ENCODE data around the gene SMOC1.

The SMOC1 gene

GRCh38 chr14:70008284-70009262, 129.4 kb downstream of the SMOC1 start:
- no peak for DNase-seq (ENCODE audit: low spot score)

DNA sequence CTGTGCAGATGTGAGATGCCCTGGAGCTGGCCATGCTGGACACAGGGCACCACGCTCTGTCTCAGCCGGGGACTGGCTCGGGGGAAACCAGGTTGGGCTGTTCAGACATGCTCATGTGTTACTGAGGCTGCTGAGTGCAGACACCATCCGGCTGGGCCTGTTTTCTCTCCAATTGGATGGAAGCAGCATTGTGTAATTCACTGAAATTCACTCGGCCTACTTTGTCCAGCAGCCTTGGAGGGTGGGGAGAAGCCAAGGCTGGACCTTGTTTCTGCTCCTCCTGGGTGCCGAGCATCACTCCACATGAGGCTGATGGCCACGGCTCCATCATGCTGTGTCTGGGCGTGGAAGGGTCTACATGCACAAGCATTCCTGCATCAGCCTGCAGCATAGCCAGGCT, 130.7 kb downstream of the SMOC1 start:
- no peak for DNase-seq (ENCODE audit: low spot score)

DNA sequence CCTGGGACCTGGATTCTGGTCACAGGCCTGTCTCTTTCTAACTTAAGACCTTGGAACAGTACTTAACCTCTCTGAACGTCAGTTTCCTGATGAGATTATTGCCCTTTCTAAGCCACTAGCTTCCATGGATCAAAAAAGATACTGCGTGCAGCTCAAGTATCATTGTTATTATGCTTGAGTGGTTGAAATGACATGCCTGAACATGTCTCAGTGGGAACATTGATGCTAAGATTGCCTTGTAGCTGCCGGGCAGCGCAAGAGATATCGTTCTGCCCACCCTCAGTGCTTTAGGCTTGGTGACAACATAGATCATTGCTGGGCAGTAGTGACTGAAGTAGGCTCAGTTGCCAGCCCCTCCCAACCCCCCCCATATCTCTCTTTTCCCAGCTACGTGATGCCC, 131.9 kb downstream of the SMOC1 start:
- DNase-seq (ENCODE audit: low spot score) = no peak

GRCh38 chr14:70011708-70012107, 132.5 kb downstream of the SMOC1 start:
- no peak for DNase-seq (ENCODE audit: low spot score)

GRCh38 chr14:70013271-70013873, 134.2 kb downstream of the SMOC1 start:
- DNase-seq (ENCODE audit: low spot score) = peak; percentile 79

DNA sequence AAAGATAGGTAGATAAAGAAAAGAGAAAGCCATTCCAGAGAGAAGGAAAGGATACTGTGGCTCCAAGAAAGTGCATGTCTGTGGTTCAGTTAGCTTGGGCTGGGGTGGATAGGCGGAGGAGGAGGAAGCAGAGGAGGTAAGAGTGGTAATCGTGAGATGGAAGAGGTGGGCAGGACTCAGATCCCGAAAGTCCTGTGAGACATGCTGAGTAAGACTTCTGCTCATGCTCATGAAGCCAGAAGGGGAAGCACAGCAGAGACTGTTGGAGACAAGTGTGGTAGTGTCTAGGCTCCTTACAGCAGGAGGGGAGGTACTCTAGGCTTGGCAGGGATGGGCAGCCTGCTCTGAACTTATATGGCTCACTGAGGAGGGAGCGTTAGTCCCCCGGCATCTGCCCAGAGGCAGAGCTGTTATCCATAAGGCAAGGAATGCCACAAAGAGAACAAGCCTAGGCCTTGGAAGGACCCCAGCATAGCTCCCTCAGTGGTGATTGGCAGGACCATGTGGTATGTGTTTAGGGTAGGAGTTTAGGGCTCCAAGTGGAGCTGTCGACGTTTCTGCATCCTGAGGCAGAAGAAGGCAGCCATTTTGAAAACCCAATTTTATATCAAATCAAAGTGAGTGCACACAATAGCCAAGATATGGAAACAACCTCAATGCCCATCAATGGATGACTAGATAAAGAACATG, 135.3 kb downstream of the SMOC1 start:
- no peak for DNase-seq (ENCODE audit: low spot score)

- DNase-seq (ENCODE audit: low spot score) = no peak
Measured at GRCh38 chr14:70018230-70018629, 139.0 kb downstream of the SMOC1 start.

DNA sequence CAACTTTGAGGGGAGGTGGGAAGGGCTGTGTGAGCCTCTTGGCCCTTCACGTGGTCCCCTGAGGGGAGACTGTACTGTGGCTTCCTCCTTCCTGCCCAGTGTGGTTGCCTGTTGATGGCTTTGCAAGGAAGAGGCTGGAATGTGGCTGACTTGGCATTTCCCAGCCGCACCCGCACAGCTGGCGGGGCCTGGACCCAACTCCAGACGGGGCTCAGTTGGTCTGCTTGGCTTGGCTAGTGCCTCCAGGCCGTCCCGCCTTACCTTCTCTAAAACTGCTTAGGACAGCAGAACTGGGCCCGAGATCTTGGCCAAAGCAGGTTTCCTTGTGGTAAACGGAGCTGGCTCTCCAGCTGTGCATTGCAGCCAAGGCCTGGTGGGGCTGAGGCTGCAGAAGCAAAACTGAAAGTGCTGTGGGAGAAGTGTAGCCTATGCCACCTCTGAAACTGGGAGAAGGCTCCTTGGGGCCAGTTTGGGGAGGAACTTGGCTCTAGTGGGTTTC, 139.5 kb downstream of the SMOC1 start:
- DNase-seq (ENCODE audit: low spot score) = no peak

GRCh38 chr14:70019695-70020094, 140.5 kb downstream of the SMOC1 start:
- DNase-seq (ENCODE audit: low spot score) = no peak

- no peak for DNase-seq (ENCODE audit: low spot score)
Measured at GRCh38 chr14:70020352-70021170, 141.3 kb downstream of the SMOC1 start.

DNA sequence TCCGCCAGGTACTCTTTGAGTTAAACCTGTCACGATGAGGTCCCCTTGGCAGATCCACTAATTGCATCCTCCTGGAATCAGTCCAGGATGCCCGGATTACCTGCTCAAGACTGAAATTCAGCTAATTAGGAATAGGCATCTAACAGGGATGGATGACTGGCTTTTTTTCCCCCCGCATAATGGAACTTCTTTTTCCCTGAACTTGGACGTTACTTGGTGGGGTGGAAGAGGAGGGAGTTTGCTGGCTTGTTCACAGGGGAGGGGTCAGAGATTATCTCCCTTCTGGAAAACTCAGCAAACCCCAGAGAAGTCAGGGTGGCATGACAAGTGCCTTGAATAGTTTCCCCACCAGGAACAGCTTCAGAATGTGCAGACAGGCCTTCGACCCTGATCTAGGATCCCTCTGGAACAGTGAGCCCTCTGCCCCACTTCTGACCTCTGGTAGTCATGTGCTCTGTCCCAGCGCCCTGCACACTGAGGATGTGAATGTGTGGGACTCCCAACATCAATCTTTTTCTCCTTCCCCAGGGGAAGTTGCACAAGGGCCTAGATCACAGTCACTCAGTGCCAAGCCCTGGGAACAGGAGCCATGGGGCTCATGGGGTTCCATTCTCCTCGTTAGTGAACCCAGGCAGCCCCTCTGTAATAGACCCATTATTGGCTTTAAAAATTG, 142.5 kb downstream of the SMOC1 start:
- DNase-seq (ENCODE audit: low spot score) = no peak

DNA sequence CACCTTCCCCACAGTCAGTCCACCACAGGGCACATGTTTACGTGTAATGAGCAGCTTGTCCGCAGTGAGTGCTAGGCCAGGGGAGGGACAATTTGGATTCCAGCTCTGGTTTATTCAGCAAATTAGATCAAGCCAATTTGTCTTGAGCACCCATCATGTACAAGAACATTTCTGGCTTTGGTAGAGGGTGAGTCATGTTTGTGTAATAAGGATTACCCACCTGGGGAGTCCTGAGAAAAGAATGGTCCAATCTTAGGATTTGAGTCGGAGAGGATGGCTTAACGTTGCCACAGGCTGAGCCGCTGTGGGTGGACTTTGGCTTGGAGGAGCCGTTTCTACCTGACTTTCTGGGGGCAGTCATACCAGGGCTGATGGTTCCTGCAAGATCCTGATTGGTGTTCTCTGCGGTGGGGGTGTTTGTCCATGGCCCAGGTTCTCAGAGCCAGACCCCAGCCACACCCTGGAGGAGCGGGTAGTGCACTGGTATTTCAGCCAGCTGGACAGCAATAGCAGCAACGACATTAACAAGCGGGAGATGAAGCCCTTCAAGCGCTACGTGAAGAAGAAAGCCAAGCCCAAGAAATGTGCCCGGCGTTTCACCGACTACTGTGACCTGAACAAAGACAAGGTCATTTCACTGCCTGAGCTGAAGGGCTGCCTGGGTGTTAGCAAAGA, 143.7 kb downstream of the SMOC1 start:
- no peak for DNase-seq (ENCODE audit: low spot score)

GRCh38 chr14:70023871-70024270, 144.7 kb downstream of the SMOC1 start:
- no peak for DNase-seq (ENCODE audit: low spot score)

DNA sequence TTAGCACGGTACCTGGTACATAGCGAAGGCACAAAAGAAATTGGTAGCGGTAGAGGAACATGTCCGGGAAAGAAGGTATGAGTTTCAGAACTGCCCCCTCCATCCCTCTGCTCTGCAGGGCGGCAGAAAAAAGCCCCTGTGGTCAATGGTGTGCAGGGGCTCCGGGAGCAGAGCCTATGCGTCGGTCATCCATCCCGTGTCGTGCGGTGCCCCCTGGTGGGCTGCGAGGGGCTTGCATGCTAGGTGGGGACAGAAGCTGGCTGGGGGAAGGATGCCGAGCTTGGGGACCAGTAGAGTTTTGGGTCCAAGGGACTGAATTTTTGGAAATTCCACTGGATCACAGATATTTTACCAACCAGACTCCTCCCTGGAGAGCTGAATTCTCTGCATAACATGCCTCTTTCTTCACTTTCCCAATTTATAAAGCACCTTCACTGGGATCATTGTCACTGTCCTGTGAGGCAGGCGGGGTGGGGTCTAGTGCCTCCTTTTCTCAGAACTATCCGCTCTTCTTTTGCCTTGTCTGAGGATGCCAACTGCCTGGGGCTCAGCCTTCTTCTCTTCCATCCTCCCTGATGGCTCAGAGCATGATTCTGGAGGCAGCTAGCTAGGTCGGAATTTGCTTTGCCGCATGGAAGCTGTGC, 148.7 kb downstream of the SMOC1 start:
- peak; percentile 91 for DNase-seq (ENCODE audit: low spot score)

DNA sequence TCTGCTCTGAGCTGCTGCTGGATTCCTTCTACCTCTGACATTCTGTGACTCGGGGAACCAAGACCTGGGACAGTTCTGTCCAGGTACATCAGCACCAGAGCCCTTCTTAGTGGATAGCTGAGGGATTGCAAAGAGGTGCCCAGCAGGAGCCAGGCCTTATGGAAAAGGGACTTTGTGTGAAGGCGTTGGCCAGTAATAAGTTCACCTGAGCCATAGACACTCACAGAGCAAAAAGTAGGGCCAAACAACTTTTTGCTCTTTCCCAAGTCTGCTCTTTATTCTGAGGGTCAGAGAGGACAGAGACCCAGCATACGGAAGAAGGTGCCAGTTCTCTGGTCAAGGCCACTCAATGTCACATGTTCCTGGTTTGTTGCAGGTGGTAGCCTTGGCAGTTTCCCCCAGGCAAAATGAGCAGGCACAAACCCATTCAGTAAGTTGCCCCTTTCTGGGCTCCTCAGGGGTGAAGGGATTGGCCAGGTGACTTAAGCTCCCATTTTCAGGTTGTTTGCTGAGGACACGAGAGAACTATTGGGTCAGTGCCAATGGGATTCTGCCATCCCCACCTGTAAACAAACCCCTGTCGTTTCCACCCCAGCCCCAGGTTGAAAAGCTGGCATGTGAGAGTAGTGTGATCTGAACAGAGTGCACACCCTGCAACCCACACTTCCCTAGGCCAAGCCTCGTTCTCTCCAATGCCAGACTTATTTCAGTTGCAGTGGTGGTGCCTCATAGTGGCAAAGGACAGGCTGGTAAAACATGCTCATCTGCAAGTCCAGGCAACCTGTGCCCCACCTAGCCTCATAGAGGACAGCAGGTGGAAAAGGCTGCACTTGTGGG, 150.3 kb downstream of the SMOC1 start:
- DNase-seq (ENCODE audit: low spot score) = no peak

DNA sequence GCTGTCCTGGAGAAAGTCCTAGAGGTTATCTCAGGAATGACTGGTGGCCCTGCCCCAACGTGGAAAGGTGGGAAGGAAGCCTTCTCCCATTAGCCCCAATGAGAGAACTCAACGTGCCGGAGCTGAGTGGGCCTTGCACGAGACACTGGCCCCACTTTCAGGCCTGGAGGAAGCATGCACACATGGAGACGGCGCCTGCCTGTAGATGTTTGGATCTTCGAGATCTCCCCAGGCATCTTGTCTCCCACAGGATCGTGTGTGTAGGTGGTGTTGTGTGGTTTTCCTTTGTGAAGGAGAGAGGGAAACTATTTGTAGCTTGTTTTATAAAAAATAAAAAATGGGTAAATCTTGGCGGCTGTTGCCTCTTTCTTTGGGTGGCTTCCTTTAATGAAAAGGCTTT, 152.8 kb downstream of the SMOC1 start:
- DNase-seq (ENCODE audit: low spot score) = no peak

- peak; percentile 64 for DNase-seq (ENCODE audit: low spot score)
Measured at GRCh38 chr14:70032447-70032846, 153.2 kb downstream of the SMOC1 start.

- no peak for DNase-seq (ENCODE audit: low spot score)
Measured at GRCh38 chr14:70033116-70033515, 153.9 kb downstream of the SMOC1 start.

DNA sequence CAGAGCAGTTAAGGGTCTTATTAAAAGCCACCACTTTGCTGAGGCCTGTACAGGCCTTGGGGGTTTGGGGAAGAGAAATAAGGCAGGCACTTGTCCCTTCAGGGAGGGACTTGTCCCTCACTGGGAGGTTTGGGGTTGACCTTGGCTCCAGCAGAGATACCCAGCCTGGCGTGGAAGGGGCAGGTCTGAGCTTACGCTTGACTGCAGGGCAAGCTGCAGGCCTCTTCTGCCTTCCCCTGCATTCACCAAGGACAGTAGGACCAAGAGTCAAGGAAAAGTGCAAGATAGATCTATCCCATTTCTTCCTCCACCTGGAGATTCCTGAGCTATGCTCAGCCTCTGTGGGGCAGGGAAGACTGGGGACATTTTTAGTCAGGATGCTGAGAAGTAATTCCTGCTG, 154.3 kb downstream of the SMOC1 start:
- no peak for DNase-seq (ENCODE audit: low spot score)
